AG04450 (cell line): ENCODE results near the gene FAM131C. TPM values are rescaled to one million over a fixed set of nuclear protein-coding genes. Genes with fewer than 3 reads are reported as not detected.

Experiments used
- CTCF ChIA-PET: fragments of 300-600, 350-600 bp; formaldehyde crosslinking; extraction: SDS; loops from one replicate; lab custom pipeline; 2022; ENCODE audit warnings: antibody characterized with exemption, inconsistent platforms; lab: Charles Lee
- POLR2A ChIA-PET: fragments of 350-600 bp; formaldehyde crosslinking; extraction: SDS; loops from one replicate; lab custom pipeline; 2021; ENCODE audit warnings: antibody characterized with exemption, inconsistent platforms; lab: Yijun Ruan, JAX
- DNase-seq: peaks from one replicate; pipeline ENCODE4 v3.0.0-alpha.2; 2011; ENCODE audit warnings: low read depth, low spot score
- H3K27ac ChIP-seq: one replicate; pipeline ENCODE4 v1.5.1; 2012; ENCODE audit warnings: low read depth, low read length, control low read depth
- H3K27me3 ChIP-seq: one replicate; pipeline ENCODE4 v1.6.0; 2012; ENCODE audit warnings: low read length; ENCODE audit not compliant: control insufficient read depth, insufficient read depth
- H3K4me3 ChIP-seq: 2 replicates; pipeline ENCODE4 v1.5.1; 2011; ENCODE audit warnings: mild to moderate bottlenecking, low read depth, low read length, control low read depth
- H3K9me3 ChIP-seq: 2 replicates; pipeline ENCODE4 v1.5.1; 2012; ENCODE audit warnings: low read length; ENCODE audit not compliant: control insufficient read depth, insufficient read depth
- CTCF ChIP-seq: IDR thresholded peaks from 2 replicates; pipeline ENCODE4 v1.5.1; 2011; ENCODE audit warnings: low read depth, low read length, control low read depth, inconsistent platforms
- polyA plus RNA-seq: library from polyadenylated mRNA; depleted of rRNA; stranded (reverse); fragments of >200 nt; gene quantifications from 2 replicates; pipeline ENCODE4 v1.2.3, GENCODE V29; 2011

The FAM131C gene
- polyA plus RNA-seq, 1 experiment: 0.20 TPM

GRCh38 chr1:16091296-16091695 is 17.8 kb upstream of the FAM131C start:
- H3K9me3 ChIP-seq: no peaks in the 10 kb centered on the region
- no peak for DNase-seq
- H3K27me3 ChIP-seq: no peaks in the 10 kb centered on the region
- no peak overlapping the region for H3K4me3 ChIP-seq
- ChIA-PET CTCF (interaction anchor here (4.2 kb wide), 1 partner anchor 9 kb away, joined by 28 read pairs; no protein-coding TSS in a partner anchor), POLR2A (no interaction called here)
- no peak overlapping the region for H3K27ac ChIP-seq
- no peak for TF ChIP-seq CTCF

GRCh38 chr1:16090076-16090826 is 16.8 kb upstream of the FAM131C start:
- Histone ChIP-seq H3K27me3 (no peaks in the 10 kb centered on the region), H3K4me3 (no peak overlapping the region), H3K27ac (no peak overlapping the region), H3K9me3 (no peaks in the 10 kb centered on the region)
- ChIA-PET CTCF (interaction anchor here (4.2 kb wide), 1 partner anchor 8 kb away, joined by 28 read pairs; no protein-coding TSS in a partner anchor), POLR2A (no interaction called here)
- no peak for DNase-seq
- no peak for TF ChIP-seq CTCF

GRCh38 chr1:16088996-16089395 is 15.5 kb upstream of the FAM131C start:
- Histone ChIP-seq H3K27ac (peak overlapping the region; percentile 21), H3K9me3 (no peaks in the 10 kb centered on the region), H3K4me3 (no peak overlapping the region), H3K27me3 (no peaks in the 10 kb centered on the region)
- CTCF ChIA-PET: no interaction called here
- DNase-seq: peak; percentile 34
- TF ChIP-seq CTCF: no peak
- POLR2A ChIA-PET: no interaction called here

GRCh38 chr1:16088351-16088911 is 15.0 kb upstream of the FAM131C start:
- no peaks in the 10 kb centered on the region for H3K27me3 ChIP-seq
- ChIA-PET CTCF (no interaction called here), POLR2A (no interaction called here)
- H3K9me3 ChIP-seq: no peaks in the 10 kb centered on the region
- no peak for DNase-seq
- H3K4me3 ChIP-seq: no peak overlapping the region
- TF ChIP-seq CTCF: no peak
- H3K27ac ChIP-seq: peak overlapping the region; percentile 21

GRCh38 chr1:16087733-16088132 is 14.3 kb upstream of the FAM131C start:
- CTCF ChIA-PET: no interaction called here

More at GRCh38 chr1:16087733-16088132, 14.3 kb upstream of the FAM131C start:
- H3K27me3 ChIP-seq: no peaks in the 10 kb centered on the region
- no peak overlapping the region for H3K27ac ChIP-seq
- no peak for TF ChIP-seq CTCF
- POLR2A ChIA-PET: interaction anchor here (0.7 kb wide), 1 partner anchor 156 kb away, joined by 5 read pairs; no protein-coding TSS in a partner anchor
- no peaks in the 10 kb centered on the region for H3K9me3 ChIP-seq
- DNase-seq: no peak
- no peak overlapping the region for H3K4me3 ChIP-seq
